Activated gamma-delta T cell treated with anti-CD3 and anti-CD28 coated beads, Interleukin-2, amount 50 U/mL, for 16 hours (primary cell): ENCODE measurements around the gene MCCD1.

ENCODE experiments used
- DNase-seq: peaks from one replicate; pipeline ENCODE4 v3.0.0-alpha.2; 2020; ENCODE audit warnings: low read depth

Gene MCCD1

GRCh38 chr6:31572041-31572911 is 43.5 kb downstream of the MCCD1 start, which contains the start of gene LTA:
Gene LTA (plus strand): TSS chr6:31572289. CDS start chr6:31572743, 454 bp downstream.
- DNase-seq, result peak; percentile 66

GRCh38 chr6:31573239-31574105 is 44.7 kb downstream of the MCCD1 start:
- no peak for DNase-seq

- DNase-seq, result no peak
These were observed 45.6 kb downstream of the MCCD1 start for GRCh38 chr6:31574106-31575061.

- peak; percentile 64 for DNase-seq
These were observed 46.7 kb downstream of the MCCD1 start, which contains the start of gene TNF for GRCh38 chr6:31575335-31575901. Gene TNF (plus strand): TSS chr6:31575565. CDS start chr6:31575742, 177 bp downstream.

- DNase-seq, result no peak
These were observed 47.4 kb downstream of the MCCD1 start for GRCh38 chr6:31575952-31576685.

- no peak for DNase-seq
These were observed 48.3 kb downstream of the MCCD1 start for GRCh38 chr6:31576897-31577578.

GRCh38 chr6:31577579-31577966 is 48.8 kb downstream of the MCCD1 start:
- DNase-seq, result no peak

GRCh38 chr6:31578184-31579118 is 49.7 kb downstream of the MCCD1 start:
- no peak for DNase-seq

- no peak for DNase-seq
These were observed 50.4 kb downstream of the MCCD1 start for GRCh38 chr6:31579119-31579505.
